Activated CD8-positive, alpha-beta T cell treated with anti-CD3 and anti-CD28 coated beads for 36 hours (primary cell): ENCODE results near the gene STK10. TPM values are rescaled to one million over a fixed set of nuclear protein-coding genes. Genes with fewer than 3 reads are reported as not detected.

Experiments used
- ATAC-seq: fragments of 200-7000 bp; cut with Tn5 transposase; one replicate; pipeline ENCODE4 v1.10.0; 2021; ENCODE audit warnings: mild to moderate bottlenecking, moderate library complexity
- CTCF ChIA-PET: fragments of 350-600 bp; sonication (Branson Sonifier 250); formaldehyde crosslinking; loops from one replicate; lab custom pipeline; 2021; ENCODE audit warnings: antibody characterized with exemption; lab: Charles Lee
- POLR2A ChIA-PET: fragments of 350-600 bp; sonication (Branson Sonifier 250); formaldehyde crosslinking; loops from one replicate; lab custom pipeline; 2021; ENCODE audit warnings: antibody characterized with exemption; lab: Charles Lee
- DNase-seq: peaks from one replicate; pipeline ENCODE4 v3.0.0-alpha.2; 2020
- H3K27ac Mint-ChIP-seq: one replicate; pipeline ENCODE4 v1.8.0; 2021; ENCODE audit warnings: mild to moderate bottlenecking, mixed read lengths
- H3K27me3 Mint-ChIP-seq: one replicate; pipeline ENCODE4 v1.8.0; 2021; ENCODE audit warnings: mixed read lengths
- H3K36me3 Mint-ChIP-seq: one replicate; pipeline ENCODE4 v1.8.0; 2021; ENCODE audit warnings: low read depth, mixed read lengths
- H3K4me1 Mint-ChIP-seq: one replicate; pipeline ENCODE4 v1.8.0; 2021; ENCODE audit warnings: low read depth, mixed read lengths
- H3K4me3 Mint-ChIP-seq: one replicate; pipeline ENCODE4 v1.8.0; 2021; ENCODE audit warnings: mild to moderate bottlenecking, moderate library complexity, mixed read lengths
- H3K9me3 Mint-ChIP-seq: one replicate; pipeline ENCODE4 v1.8.0; 2021; ENCODE audit warnings: mixed read lengths
- CTCF ChIP-seq: fragments of 200-600 bp; IDR thresholded peaks from one replicate; pipeline ENCODE4 v1.8.0; 2022; ENCODE audit warnings: antibody characterized with exemption, mild to moderate bottlenecking
- intact Hi-C: fragments of 100-400 bp; cut with micrococcal nuclease; formaldehyde crosslinking; loops from one replicate; pipeline ENCODE4 v1.10.0; 2022
- total RNA-seq, 2 experiments: library from RNA; stranded (reverse); gene quantifications; one replicate each; pipeline ENCODE4 v1.2.3, GENCODE V29; 2021

STK10 gene
- total RNA-seq, 2 experiments from 2014 or later: 142 to 143 TPM

- H3K9me3 Mint-ChIP-seq: no peaks in the 10 kb centered on the region
- ChIA-PET CTCF (interaction anchor here (0.8 to 6.9 kb wide), 21 partner anchors 9 to 690 kb away, joined by 3 to 77 read pairs (median 4); partner anchors contain the start of genes STK10 and UBTD2), POLR2A (interaction anchor here (0.7 to 7.7 kb wide), 32 partner anchors 10 to 618 kb away, joined by 3 to 115 read pairs (median 4); partner anchors contain the start of genes NPM1, STK10 and UBTD2)
- H3K4me3 Mint-ChIP-seq: peak within 1 kb of the TSS; percentile 98
- DNase-seq (peak; percentile 97), ATAC-seq (peak; percentile 84)
- H3K4me1 Mint-ChIP-seq: peaks cover 53% of the 10 kb centered on the region
- intact Hi-C loops: loop anchor here (5.0 kb wide), 2 partner anchors 99 to 171 kb away; no protein-coding TSS in a partner anchor
- no peak for TF ChIP-seq CTCF
- H3K27me3 Mint-ChIP-seq: no peaks in the 10 kb centered on the region
- peaks cover 22% of the 10 kb centered on the region for H3K36me3 Mint-ChIP-seq
- H3K27ac Mint-ChIP-seq: peak within 1 kb of the TSS; percentile 97
Measured at GRCh38 chr5:172006321-172007174, 181.5 kb downstream of the STK10 start, which contains the start of gene FBXW11. Gene FBXW11, minus strand, starts transcription at chr5:172006638. Its CDS starts 136 bp downstream, at chr5:172006502.

GRCh38 chr5:172005708-172006320 is 182.2 kb downstream of the STK10 start:
- Mint-ChIP-seq H3K27ac (peak overlapping the region; percentile 96), H3K4me3 (peak overlapping the region; percentile 98), H3K9me3 (no peaks in the 10 kb centered on the region), H3K36me3 (peaks cover 29% of the 10 kb centered on the region), H3K4me1 (peaks cover 61% of the 10 kb centered on the region), H3K27me3 (no peaks in the 10 kb centered on the region)
- no peak for TF ChIP-seq CTCF
- ChIA-PET POLR2A (interaction anchor here (0.7 to 7.7 kb wide), 21 partner anchors 9 to 617 kb away, joined by 3 to 115 read pairs (median 5); partner anchors contain the start of genes NPM1, STK10 and UBTD2), CTCF (interaction anchor here (0.8 to 6.9 kb wide), 12 partner anchors 8 to 277 kb away, joined by 3 to 77 read pairs (median 6); partner anchors contain the start of genes STK10 and UBTD2)
- peak; percentile 46 for DNase-seq
- ATAC-seq: peak; percentile 4
- intact Hi-C loops: loop anchor here (5.0 kb wide), 2 partner anchors 99 to 171 kb away; no protein-coding TSS in a partner anchor

- Mint-ChIP-seq H3K27ac (peak overlapping the region; percentile 96), H3K27me3 (no peaks in the 10 kb centered on the region), H3K4me3 (peak overlapping the region; percentile 98), H3K36me3 (peaks cover 36% of the 10 kb centered on the region), H3K4me1 (peaks cover 65% of the 10 kb centered on the region), H3K9me3 (peaks cover 2% of the 10 kb centered on the region)
- ATAC-seq: no peak
- DNase-seq: peak; percentile 72
- POLR2A ChIA-PET: interaction anchor here (0.6 to 7.7 kb wide), 14 partner anchors 8 to 616 kb away, joined by 3 to 115 read pairs (median 8); partner anchors contain the start of genes NPM1 and STK10
- no peak for TF ChIP-seq CTCF
- intact Hi-C loops: loop anchor here (5.0 kb wide), 2 partner anchors 98 to 172 kb away; no protein-coding TSS in a partner anchor
- CTCF ChIA-PET: interaction anchor here (0.6 to 6.9 kb wide), 5 partner anchors 36 to 97 kb away, joined by 3 to 77 read pairs (median 4); no protein-coding TSS in a partner anchor
Measured at GRCh38 chr5:172004824-172005237, 183.2 kb downstream of the STK10 start.

- ChIA-PET POLR2A (interaction anchor here (1.0 to 7.7 kb wide), 2 partner anchors 21 to 45 kb away, joined by 3 to 115 read pairs; no protein-coding TSS in a partner anchor), CTCF (interaction anchor here (0.8 to 1.5 kb wide), 6 partner anchors 18 to 130 kb away, joined by 3 to 7 read pairs (median 3); no protein-coding TSS in a partner anchor)
- peaks cover 71% of the 10 kb centered on the region for H3K4me1 Mint-ChIP-seq
- intact Hi-C loops: loop anchor here (2.0 kb wide), 1 partner anchor 47 kb away; no protein-coding TSS in a partner anchor
- ATAC-seq (no peak), DNase-seq (no peak)
- H3K9me3 Mint-ChIP-seq: peaks cover 2% of the 10 kb centered on the region
- H3K4me3 Mint-ChIP-seq: peak overlapping the region; percentile 37
- TF ChIP-seq CTCF: no peak
- peaks cover 36% of the 10 kb centered on the region for H3K36me3 Mint-ChIP-seq
- H3K27me3 Mint-ChIP-seq: no peaks in the 10 kb centered on the region
- H3K27ac Mint-ChIP-seq: peak overlapping the region; percentile 65
Measured at GRCh38 chr5:172003746-172004145, 184.3 kb downstream of the STK10 start.
